ENCODE measurements around the gene SPRR2A. TPM values are rescaled to one million over a fixed set of nuclear protein-coding genes. Genes with fewer than 3 reads are reported as not detected.
A peak's percentile ranks its signal among the peaks of the same experiment; 100 is the strongest.

Gene SPRR2A
- total RNA-seq, 1 donor from 2014 or later, result not detected

- Mint-ChIP-seq H3K9me3 (no peaks in the 10 kb centered on the region), H3K36me3 (ENCODE audit: low read depth) (no peaks in the 10 kb centered on the region), H3K27me3 (ENCODE audit: low read depth) (peaks cover 16% of the 10 kb centered on the region), H3K4me3 (no peak overlapping the region), H3K27ac (ENCODE audit: unreplicated experiment) (no peak overlapping the region), H3K4me1 (no peaks in the 10 kb centered on the region)
- no peak for DNase-seq (ENCODE audit: low read depth, low spot score)
- TF ChIP-seq CTCF (conservative IDR thresholded peaks at IDR 0.05), result no peak
These were observed 22.1 kb downstream of the SPRR2A start for GRCh38 chr1:153035211-153035610.

DNA sequence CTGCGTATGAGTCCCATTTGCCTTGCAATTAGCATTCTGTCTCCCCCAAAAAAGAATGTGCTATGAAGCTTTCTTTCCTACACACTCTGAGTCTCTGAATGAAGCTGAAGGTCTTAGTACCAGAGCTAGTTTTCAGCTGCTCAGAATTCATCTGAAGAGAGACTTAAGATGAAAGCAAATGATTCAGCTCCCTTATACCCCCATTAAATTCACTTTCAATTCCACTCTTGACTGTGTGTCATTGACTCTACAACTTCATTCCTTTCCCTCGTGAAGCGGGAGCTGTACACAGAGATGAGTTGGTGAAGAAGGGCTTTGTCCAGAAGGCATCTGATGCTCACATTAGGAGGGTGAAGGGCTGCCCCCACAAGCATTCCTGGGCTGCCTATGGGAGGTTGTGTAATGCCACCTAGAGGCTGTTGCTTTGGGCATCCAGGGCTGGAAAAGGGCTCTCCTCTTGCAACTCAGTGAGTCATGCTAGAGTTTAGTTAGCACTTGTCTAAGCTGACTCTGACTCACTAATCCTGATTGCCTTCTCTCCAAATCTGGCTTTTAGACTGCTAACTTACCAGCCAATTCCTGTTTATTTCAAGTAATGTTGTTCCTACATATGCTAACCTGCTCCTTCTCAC lies 24.5 kb downstream of the SPRR2A start:
- no peak overlapping the region for H3K27ac Mint-ChIP-seq (ENCODE audit: unreplicated experiment)
- H3K27me3 Mint-ChIP-seq (ENCODE audit: low read depth), result peaks cover 16% of the 10 kb centered on the region
- no peak overlapping the region for H3K4me3 Mint-ChIP-seq
- TF ChIP-seq CTCF (conservative IDR thresholded peaks at IDR 0.05), result peak; percentile 26
- no peak for DNase-seq (ENCODE audit: low read depth, low spot score)
- H3K9me3 Mint-ChIP-seq, result peaks cover 5% of the 10 kb centered on the region
- no peaks in the 10 kb centered on the region for H3K4me1 Mint-ChIP-seq
- H3K36me3 Mint-ChIP-seq (ENCODE audit: low read depth), result no peaks in the 10 kb centered on the region

- Mint-ChIP-seq H3K27ac (ENCODE audit: unreplicated experiment) (no peak overlapping the region), H3K9me3 (peaks cover 5% of the 10 kb centered on the region), H3K4me1 (no peaks in the 10 kb centered on the region), H3K27me3 (ENCODE audit: low read depth) (peaks cover 11% of the 10 kb centered on the region), H3K4me3 (no peak overlapping the region), H3K36me3 (ENCODE audit: low read depth) (no peaks in the 10 kb centered on the region)
- DNase-seq (ENCODE audit: low read depth, low spot score), result no peak
- TF ChIP-seq CTCF (conservative IDR thresholded peaks at IDR 0.05), result no peak
These were observed 25.2 kb downstream of the SPRR2A start for GRCh38 chr1:153032073-153032472.

- no peaks in the 10 kb centered on the region for H3K36me3 Mint-ChIP-seq (ENCODE audit: low read depth)
- no peak within 1 kb of the TSS for H3K4me3 Mint-ChIP-seq
- H3K27ac Mint-ChIP-seq (ENCODE audit: unreplicated experiment), result no peak within 1 kb of the TSS
- no peak for TF ChIP-seq CTCF (conservative IDR thresholded peaks at IDR 0.05)
- no peaks in the 10 kb centered on the region for H3K4me1 Mint-ChIP-seq
- H3K9me3 Mint-ChIP-seq, result peaks cover 5% of the 10 kb centered on the region
- peaks cover 7% of the 10 kb centered on the region for H3K27me3 Mint-ChIP-seq (ENCODE audit: low read depth)
- no peak for DNase-seq (ENCODE audit: low read depth, low spot score)
These were observed 26.4 kb downstream of the SPRR2A start, which contains the start of gene SPRR1B for GRCh38 chr1:153030895-153031294. TSS of gene SPRR1B (plus strand) at chr1:153031203. CDS start at chr1:153032346, 1,143 bp downstream.

- Mint-ChIP-seq H3K36me3 (ENCODE audit: low read depth) (no peaks in the 10 kb centered on the region), H3K27ac (ENCODE audit: unreplicated experiment) (no peak overlapping the region), H3K4me3 (no peak overlapping the region), H3K4me1 (no peaks in the 10 kb centered on the region), H3K9me3 (peaks cover 5% of the 10 kb centered on the region), H3K27me3 (ENCODE audit: low read depth) (peaks cover 5% of the 10 kb centered on the region)
- TF ChIP-seq CTCF (conservative IDR thresholded peaks at IDR 0.05), result no peak
- DNase-seq (ENCODE audit: low read depth, low spot score), result no peak
These were observed 28.5 kb downstream of the SPRR2A start for GRCh38 chr1:153028766-153029165.
